ENCODE results near the gene CRABP1.
A peak's percentile ranks its signal among the peaks of the same experiment; 100 is the strongest.

The CRABP1 gene

GRCh38 chr15:78299101-78299930, 40.8 kb upstream of the CRABP1 start, which contains the start of gene SKIC8:
SKIC8 (minus strand) TSS chr15:78299609; CDS start chr15:78295686, 3,923 bp downstream.
- no peaks in the 10 kb centered on the region for H3K4me1 ChIP-seq
- no peaks in the 10 kb centered on the region for H3K27me3 ChIP-seq (ENCODE audit: control insufficient read depth, insufficient read depth, low read length)
- H3K36me3 ChIP-seq (ENCODE audit: control insufficient read depth, insufficient read depth, low read length): no peaks in the 10 kb centered on the region
- H3K79me2 ChIP-seq: no peaks in the 10 kb centered on the region
- no peak within 1 kb of the TSS for H3K9ac ChIP-seq
- H3K4me3 ChIP-seq (ENCODE audit: low read depth, low read length): peak within 1 kb of the TSS; percentile 88
- no peaks in the 10 kb centered on the region for H3K9me3 ChIP-seq (ENCODE audit: control insufficient read depth, low read length)
- no peak for TF ChIP-seq CTCF (IDR thresholded peaks at IDR 0.05)
- H3K4me2 ChIP-seq (ENCODE audit: low read length): peak within 1 kb of the TSS; percentile 76
- peak within 1 kb of the TSS; percentile 62 for H3K27ac ChIP-seq
- peak within 1 kb of the TSS; percentile 90 for H2AFZ ChIP-seq

- H3K9ac ChIP-seq: no peak overlapping the region
- no peaks in the 10 kb centered on the region for H3K79me2 ChIP-seq
- no peak overlapping the region for H3K27ac ChIP-seq
- no peaks in the 10 kb centered on the region for H3K27me3 ChIP-seq (ENCODE audit: control insufficient read depth, insufficient read depth, low read length)
- no peaks in the 10 kb centered on the region for H3K9me3 ChIP-seq (ENCODE audit: control insufficient read depth, low read length)
- no peak overlapping the region for H3K4me2 ChIP-seq (ENCODE audit: low read length)
- H3K4me3 ChIP-seq (ENCODE audit: low read depth, low read length): no peak overlapping the region
- H2AFZ ChIP-seq: no peak overlapping the region
- TF ChIP-seq CTCF (IDR thresholded peaks at IDR 0.05): no peak
- no peaks in the 10 kb centered on the region for H3K36me3 ChIP-seq (ENCODE audit: control insufficient read depth, insufficient read depth, low read length)
- H3K4me1 ChIP-seq: no peaks in the 10 kb centered on the region
Measured at GRCh38 chr15:78301326-78301725, 38.8 kb upstream of the CRABP1 start.

GRCh38 chr15:78301828-78302227, 38.3 kb upstream of the CRABP1 start:
- Histone ChIP-seq H3K9me3 (ENCODE audit: control insufficient read depth, low read length) (no peaks in the 10 kb centered on the region), H3K4me1 (no peaks in the 10 kb centered on the region), H3K9ac (no peak overlapping the region), H2AFZ (no peak overlapping the region), H3K79me2 (no peaks in the 10 kb centered on the region), H3K36me3 (ENCODE audit: control insufficient read depth, insufficient read depth, low read length) (no peaks in the 10 kb centered on the region), H3K4me3 (ENCODE audit: low read depth, low read length) (no peak overlapping the region), H3K27me3 (ENCODE audit: control insufficient read depth, insufficient read depth, low read length) (no peaks in the 10 kb centered on the region), H3K4me2 (ENCODE audit: low read length) (no peak overlapping the region), H3K27ac (no peak overlapping the region)
- TF ChIP-seq CTCF (IDR thresholded peaks at IDR 0.05): no peak

- Histone ChIP-seq H3K36me3 (ENCODE audit: control insufficient read depth, insufficient read depth, low read length) (no peaks in the 10 kb centered on the region), H3K79me2 (no peaks in the 10 kb centered on the region), H2AFZ (no peak overlapping the region), H3K4me1 (no peaks in the 10 kb centered on the region), H3K27me3 (ENCODE audit: control insufficient read depth, insufficient read depth, low read length) (no peaks in the 10 kb centered on the region), H3K9ac (no peak overlapping the region), H3K9me3 (ENCODE audit: control insufficient read depth, low read length) (no peaks in the 10 kb centered on the region), H3K27ac (no peak overlapping the region), H3K4me3 (ENCODE audit: low read depth, low read length) (no peak overlapping the region), H3K4me2 (ENCODE audit: low read length) (no peak overlapping the region)
- TF ChIP-seq CTCF (IDR thresholded peaks at IDR 0.05): no peak
Measured at GRCh38 chr15:78302579-78303312, 37.4 kb upstream of the CRABP1 start.
